Measurements from ENCODE around the gene ABCG1.

Gene ABCG1

GRCh38 chr21:42261829-42262200, 42.9 kb downstream of the ABCG1 start:
- Histone ChIP-seq H3F3A (ENCODE audit: insufficient read depth, low read length) (no peaks in the 10 kb centered on the region), H3K9ac (ENCODE audit: low read length) (no peak overlapping the region), H3K27ac (ENCODE audit: low read depth, low read length, poor library complexity, severe bottlenecking) (no peak overlapping the region), H3K27me3 (ENCODE audit: insufficient read depth, low read length) (no peaks in the 10 kb centered on the region), H3K4me1 (ENCODE audit: insufficient read depth, low read length, severe bottlenecking) (peaks cover 35% of the 10 kb centered on the region), H3K9me3 (ENCODE audit: low read length) (no peaks in the 10 kb centered on the region), H3K4me2 (ENCODE audit: low read length) (no peak overlapping the region), H4K20me1 (ENCODE audit: insufficient read depth, low read length) (no peaks in the 10 kb centered on the region), H3K79me2 (ENCODE audit: insufficient read depth, low read length) (no peaks in the 10 kb centered on the region), H3K4me3 (ENCODE audit: low read depth, low read length, poor library complexity, severe bottlenecking) (no peak overlapping the region), H2AFZ (ENCODE audit: low read length) (no peak overlapping the region), H3K36me3 (ENCODE audit: insufficient read depth, low read length) (no peaks in the 10 kb centered on the region), H3K9me2 (ENCODE audit: low read depth, low read length) (no peaks in the 10 kb centered on the region)
- TF ChIP-seq EZH2 (IDR thresholded peaks at IDR 0.05; ENCODE audit: borderline replicate concordance, low read length) (no peak), CTCF (IDR thresholded peaks at IDR 0.05; ENCODE audit: low read length) (no peak)

GRCh38 chr21:42262831-42263231, 43.9 kb downstream of the ABCG1 start:
- H3K79me2 ChIP-seq (ENCODE audit: insufficient read depth, low read length): no peaks in the 10 kb centered on the region
- no peak overlapping the region for H3K9ac ChIP-seq (ENCODE audit: low read length)
- H3K27ac ChIP-seq (ENCODE audit: low read depth, low read length, poor library complexity, severe bottlenecking): no peak overlapping the region
- H3F3A ChIP-seq (ENCODE audit: insufficient read depth, low read length): no peaks in the 10 kb centered on the region
- H3K4me3 ChIP-seq (ENCODE audit: low read depth, low read length, poor library complexity, severe bottlenecking): no peak overlapping the region
- no peak overlapping the region for H3K4me2 ChIP-seq (ENCODE audit: low read length)
- H3K36me3 ChIP-seq (ENCODE audit: insufficient read depth, low read length): no peaks in the 10 kb centered on the region
- no peaks in the 10 kb centered on the region for H3K9me2 ChIP-seq (ENCODE audit: low read depth, low read length)
- H4K20me1 ChIP-seq (ENCODE audit: insufficient read depth, low read length): no peaks in the 10 kb centered on the region
- H3K4me1 ChIP-seq (ENCODE audit: insufficient read depth, low read length, severe bottlenecking): peaks cover 25% of the 10 kb centered on the region
- no peaks in the 10 kb centered on the region for H3K9me3 ChIP-seq (ENCODE audit: low read length)
- no peak overlapping the region for H2AFZ ChIP-seq (ENCODE audit: low read length)
- H3K27me3 ChIP-seq (ENCODE audit: insufficient read depth, low read length): no peaks in the 10 kb centered on the region
- no peak for TF ChIP-seq EZH2 (IDR thresholded peaks at IDR 0.05; ENCODE audit: borderline replicate concordance, low read length)
- no peak for TF ChIP-seq CTCF (IDR thresholded peaks at IDR 0.05; ENCODE audit: low read length)

DNA sequence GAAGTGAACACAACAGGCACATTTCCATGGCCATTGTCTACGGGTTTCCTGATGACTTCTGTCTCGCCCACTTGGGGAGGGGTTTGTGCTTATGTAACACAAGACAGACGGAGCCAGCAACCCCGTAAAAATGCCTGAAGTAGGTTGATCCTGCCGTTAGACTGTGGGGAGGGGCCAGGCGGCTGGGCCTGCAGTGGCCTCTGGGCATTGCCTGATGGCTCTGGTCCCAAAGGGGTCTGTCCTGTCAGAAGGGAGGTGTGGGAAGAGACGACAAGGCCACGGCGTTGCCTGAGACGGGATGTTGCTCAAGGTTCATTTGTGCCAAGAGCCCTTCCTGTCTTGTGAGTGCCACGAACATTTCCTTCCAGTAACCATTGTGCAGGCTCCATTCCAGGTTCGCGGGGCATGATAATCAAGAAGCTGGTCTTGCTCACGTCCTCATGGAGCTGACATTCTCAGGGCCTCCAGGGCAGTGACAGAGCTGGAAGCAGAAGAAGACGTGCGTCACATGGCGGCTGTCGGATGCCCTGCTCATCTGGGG, 44.7 kb downstream of the ABCG1 start:
- TF ChIP-seq EZH2 (IDR thresholded peaks at IDR 0.05; ENCODE audit: borderline replicate concordance, low read length): no peak
- TF ChIP-seq CTCF (IDR thresholded peaks at IDR 0.05; ENCODE audit: low read length): no peak
- Histone ChIP-seq H3K4me2 (ENCODE audit: low read length) (no peak overlapping the region), H3F3A (ENCODE audit: insufficient read depth, low read length) (no peaks in the 10 kb centered on the region), H2AFZ (ENCODE audit: low read length) (no peak overlapping the region), H3K9me2 (ENCODE audit: low read depth, low read length) (no peaks in the 10 kb centered on the region), H3K36me3 (ENCODE audit: insufficient read depth, low read length) (no peaks in the 10 kb centered on the region), H3K9me3 (ENCODE audit: low read length) (no peaks in the 10 kb centered on the region), H3K79me2 (ENCODE audit: insufficient read depth, low read length) (no peaks in the 10 kb centered on the region), H3K4me3 (ENCODE audit: low read depth, low read length, poor library complexity, severe bottlenecking) (no peak overlapping the region), H3K27ac (ENCODE audit: low read depth, low read length, poor library complexity, severe bottlenecking) (no peak overlapping the region), H3K9ac (ENCODE audit: low read length) (no peak overlapping the region), H4K20me1 (ENCODE audit: insufficient read depth, low read length) (no peaks in the 10 kb centered on the region), H3K27me3 (ENCODE audit: insufficient read depth, low read length) (no peaks in the 10 kb centered on the region), H3K4me1 (ENCODE audit: insufficient read depth, low read length, severe bottlenecking) (peaks cover 18% of the 10 kb centered on the region)

All from OCI-LY1 (cell line).